Osteocyte (in vitro differentiated cells): ENCODE measurements around the gene GTF3C1. TPM values are rescaled to one million over a fixed set of nuclear protein-coding genes. Genes with fewer than 3 reads are reported as not detected.

ENCODE experiments used
- DNase-seq: peaks from one replicate; pipeline ENCODE4 v3.0.0; 2021; ENCODE audit warnings: mixed read lengths; ENCODE audit not compliant: unreplicated experiment; ENCODE audit errors: extremely low spot score
- H3K27ac Mint-ChIP-seq: one replicate; pipeline ENCODE4 v1.8.0; 2021; ENCODE audit warnings: mild to moderate bottlenecking, mixed read lengths; ENCODE audit not compliant: unreplicated experiment
- H3K27me3 Mint-ChIP-seq: one replicate; pipeline ENCODE4 v1.8.0; 2021; ENCODE audit warnings: mixed read lengths; ENCODE audit not compliant: unreplicated experiment
- H3K36me3 Mint-ChIP-seq: one replicate; pipeline ENCODE4 v1.8.0; 2021; ENCODE audit warnings: mixed read lengths; ENCODE audit not compliant: unreplicated experiment
- H3K4me1 Mint-ChIP-seq: one replicate; pipeline ENCODE4 v1.8.0; 2021; ENCODE audit warnings: mixed read lengths; ENCODE audit not compliant: unreplicated experiment
- H3K4me3 Mint-ChIP-seq: one replicate; pipeline ENCODE4 v1.8.0; 2021; ENCODE audit warnings: mild to moderate bottlenecking, moderate library complexity, mixed read lengths; ENCODE audit not compliant: unreplicated experiment
- H3K9me3 Mint-ChIP-seq: one replicate; pipeline ENCODE4 v1.8.0; 2021; ENCODE audit warnings: mixed read lengths; ENCODE audit not compliant: unreplicated experiment
- total RNA-seq: library from RNA; stranded (reverse); gene quantifications from 2 replicates; pipeline ENCODE4 v1.2.1, GENCODE V29; 2021
- TF ChIP-seq, protein P1 (sequence below): fragments of 200-600 bp; sonication (generic); IDR thresholded peaks from 2 replicates; pipeline ENCODE4 v1.5.0; 2021; ENCODE audit warnings: antibody characterized with exemption, mild to moderate bottlenecking, moderate library complexity

Gene GTF3C1
- total RNA-seq, 1 donor from 2014 or later = 92.3 TPM

DNA sequence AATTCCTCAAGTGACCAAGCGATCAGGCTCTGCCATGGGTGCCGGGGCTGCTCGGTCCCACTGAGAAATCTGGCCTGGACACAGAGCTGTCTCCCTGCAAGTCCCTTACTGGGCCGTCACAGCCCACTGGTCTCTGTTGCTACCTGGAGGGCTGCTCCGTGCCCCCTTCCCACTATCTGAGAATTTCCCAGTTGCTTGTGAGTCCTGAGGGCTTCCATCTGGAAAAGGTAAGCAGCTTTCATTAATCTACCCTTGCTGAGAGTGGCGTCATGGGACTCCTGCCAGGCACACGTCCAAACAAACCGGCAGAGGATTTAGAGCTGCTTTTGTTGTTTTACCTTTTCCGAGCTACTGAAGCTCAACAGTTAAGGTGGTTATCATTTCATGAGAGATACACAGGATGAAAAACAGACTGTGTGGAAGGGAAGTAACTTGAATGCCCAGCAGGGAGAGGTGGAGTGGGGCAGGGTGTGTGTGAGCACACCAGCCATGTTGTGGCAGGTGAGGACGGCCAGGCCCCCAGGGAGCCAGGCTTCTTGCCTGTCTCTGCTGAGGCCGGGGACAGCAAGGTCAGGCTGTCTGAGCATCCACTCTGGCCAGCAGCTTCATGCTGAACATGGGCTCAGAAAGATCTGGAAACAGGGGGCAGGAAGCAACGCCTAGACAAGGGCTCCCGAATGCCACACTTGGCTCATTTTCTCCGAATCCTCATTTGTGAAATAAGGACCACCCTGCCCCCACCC lies 50.6 kb downstream of the GTF3C1 start:
- Mint-ChIP-seq H3K4me1 (peaks cover 8% of the 10 kb centered on the region), H3K27me3 (no peaks in the 10 kb centered on the region), H3K36me3 (peaks cover 69% of the 10 kb centered on the region), H3K9me3 (no peaks in the 10 kb centered on the region), H3K4me3 (no peak overlapping the region), H3K27ac (no peak overlapping the region)
- TF ChIP-seq, protein P1, sequence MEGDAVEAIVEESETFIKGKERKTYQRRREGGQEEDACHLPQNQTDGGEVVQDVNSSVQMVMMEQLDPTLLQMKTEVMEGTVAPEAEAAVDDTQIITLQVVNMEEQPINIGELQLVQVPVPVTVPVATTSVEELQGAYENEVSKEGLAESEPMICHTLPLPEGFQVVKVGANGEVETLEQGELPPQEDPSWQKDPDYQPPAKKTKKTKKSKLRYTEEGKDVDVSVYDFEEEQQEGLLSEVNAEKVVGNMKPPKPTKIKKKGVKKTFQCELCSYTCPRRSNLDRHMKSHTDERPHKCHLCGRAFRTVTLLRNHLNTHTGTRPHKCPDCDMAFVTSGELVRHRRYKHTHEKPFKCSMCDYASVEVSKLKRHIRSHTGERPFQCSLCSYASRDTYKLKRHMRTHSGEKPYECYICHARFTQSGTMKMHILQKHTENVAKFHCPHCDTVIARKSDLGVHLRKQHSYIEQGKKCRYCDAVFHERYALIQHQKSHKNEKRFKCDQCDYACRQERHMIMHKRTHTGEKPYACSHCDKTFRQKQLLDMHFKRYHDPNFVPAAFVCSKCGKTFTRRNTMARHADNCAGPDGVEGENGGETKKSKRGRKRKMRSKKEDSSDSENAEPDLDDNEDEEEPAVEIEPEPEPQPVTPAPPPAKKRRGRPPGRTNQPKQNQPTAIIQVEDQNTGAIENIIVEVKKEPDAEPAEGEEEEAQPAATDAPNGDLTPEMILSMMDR = no peak
- no peak for DNase-seq

DNA sequence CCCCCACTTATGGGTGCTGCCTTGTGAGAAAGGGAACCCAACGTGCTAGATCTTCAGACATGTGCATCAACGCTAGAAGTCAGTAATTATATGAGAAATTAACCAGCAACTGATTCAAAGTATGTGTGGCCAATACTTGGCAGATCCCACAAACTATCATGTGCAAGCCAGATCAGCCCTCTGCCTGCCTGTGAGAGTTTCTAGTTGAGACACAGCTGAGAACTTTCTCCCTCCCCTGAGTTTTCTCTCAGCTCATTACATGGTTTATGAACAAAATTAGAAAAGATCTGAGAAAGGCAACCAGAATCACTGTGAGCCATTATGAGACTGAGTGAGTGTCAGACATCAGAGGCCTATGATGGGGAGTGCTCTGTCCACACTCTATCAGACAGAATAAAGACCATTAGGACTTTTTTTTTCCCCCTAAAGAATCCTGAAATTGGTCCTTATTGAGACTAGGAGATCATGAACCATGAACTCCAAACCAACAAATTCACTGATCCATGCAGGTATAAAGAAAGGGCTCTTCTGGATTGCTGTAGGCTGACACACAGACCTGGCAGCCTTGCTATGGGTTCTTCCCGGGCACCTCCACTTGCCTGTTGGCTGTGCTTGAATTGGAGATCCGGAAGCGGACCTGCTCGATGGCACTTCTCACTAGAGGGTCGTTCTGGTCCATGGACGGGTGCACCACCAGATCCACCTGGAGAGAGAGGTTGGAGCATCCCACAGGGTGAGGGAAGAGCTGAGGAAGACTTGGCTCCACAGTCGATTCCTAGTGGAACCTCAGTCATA lies 51.5 kb downstream of the GTF3C1 start:
- Mint-ChIP-seq H3K4me3 (no peak overlapping the region), H3K36me3 (peaks cover 64% of the 10 kb centered on the region), H3K27me3 (no peaks in the 10 kb centered on the region), H3K4me1 (peaks cover under 1% of the 10 kb centered on the region), H3K27ac (no peak overlapping the region), H3K9me3 (no peaks in the 10 kb centered on the region)
- TF ChIP-seq, protein P1 = no peak
- no peak for DNase-seq

DNA sequence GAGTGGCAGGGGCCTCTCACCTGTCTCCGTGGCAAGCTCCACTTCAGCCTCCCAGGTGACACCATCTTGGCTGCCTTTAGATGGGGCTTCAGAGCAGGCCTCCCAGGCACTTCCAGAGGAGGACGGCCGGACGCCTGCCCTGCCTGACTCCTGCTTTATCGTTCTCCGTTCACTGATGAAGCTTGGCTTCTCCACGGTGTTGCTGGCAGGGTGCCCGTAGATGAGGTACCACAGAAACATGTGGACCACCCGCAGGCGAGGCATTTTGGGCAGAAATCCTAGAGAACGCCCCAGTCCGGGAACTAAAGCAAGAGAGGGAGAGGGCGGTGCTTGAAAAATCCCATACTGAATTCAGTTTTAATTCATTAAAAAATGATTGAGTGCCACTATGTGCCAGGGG lies 54.5 kb downstream of the GTF3C1 start:
- no peak overlapping the region for H3K4me3 Mint-ChIP-seq
- no peaks in the 10 kb centered on the region for H3K4me1 Mint-ChIP-seq
- H3K27ac Mint-ChIP-seq = no peak overlapping the region
- no peaks in the 10 kb centered on the region for H3K27me3 Mint-ChIP-seq
- H3K9me3 Mint-ChIP-seq = no peaks in the 10 kb centered on the region
- peaks cover 64% of the 10 kb centered on the region for H3K36me3 Mint-ChIP-seq
- TF ChIP-seq, protein P1 = no peak
- no peak for DNase-seq

DNA sequence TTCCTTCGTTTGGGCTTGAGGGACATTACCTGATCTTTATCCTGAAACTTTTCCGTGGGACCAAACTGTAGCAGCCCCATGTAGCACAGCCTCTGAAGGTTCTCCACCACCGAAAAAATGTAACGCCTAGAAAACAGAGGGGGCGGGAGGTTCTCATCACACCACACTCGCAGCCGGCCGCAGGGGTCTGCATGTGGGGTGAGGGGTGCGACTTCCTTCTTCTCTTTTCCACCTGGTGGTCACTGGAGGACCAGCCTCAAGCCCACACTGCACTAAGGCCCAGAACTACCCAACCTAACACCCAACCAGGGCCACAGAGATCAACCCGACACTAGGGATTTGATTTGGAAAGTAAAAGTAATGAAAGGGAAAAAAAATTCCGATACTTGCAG lies 57.1 kb downstream of the GTF3C1 start:
- H3K4me1 Mint-ChIP-seq = no peaks in the 10 kb centered on the region
- TF ChIP-seq, protein P1 = no peak
- H3K27me3 Mint-ChIP-seq = no peaks in the 10 kb centered on the region
- no peak for DNase-seq
- no peaks in the 10 kb centered on the region for H3K9me3 Mint-ChIP-seq
- no peak overlapping the region for H3K4me3 Mint-ChIP-seq
- no peak overlapping the region for H3K27ac Mint-ChIP-seq
- peaks cover 66% of the 10 kb centered on the region for H3K36me3 Mint-ChIP-seq

DNA sequence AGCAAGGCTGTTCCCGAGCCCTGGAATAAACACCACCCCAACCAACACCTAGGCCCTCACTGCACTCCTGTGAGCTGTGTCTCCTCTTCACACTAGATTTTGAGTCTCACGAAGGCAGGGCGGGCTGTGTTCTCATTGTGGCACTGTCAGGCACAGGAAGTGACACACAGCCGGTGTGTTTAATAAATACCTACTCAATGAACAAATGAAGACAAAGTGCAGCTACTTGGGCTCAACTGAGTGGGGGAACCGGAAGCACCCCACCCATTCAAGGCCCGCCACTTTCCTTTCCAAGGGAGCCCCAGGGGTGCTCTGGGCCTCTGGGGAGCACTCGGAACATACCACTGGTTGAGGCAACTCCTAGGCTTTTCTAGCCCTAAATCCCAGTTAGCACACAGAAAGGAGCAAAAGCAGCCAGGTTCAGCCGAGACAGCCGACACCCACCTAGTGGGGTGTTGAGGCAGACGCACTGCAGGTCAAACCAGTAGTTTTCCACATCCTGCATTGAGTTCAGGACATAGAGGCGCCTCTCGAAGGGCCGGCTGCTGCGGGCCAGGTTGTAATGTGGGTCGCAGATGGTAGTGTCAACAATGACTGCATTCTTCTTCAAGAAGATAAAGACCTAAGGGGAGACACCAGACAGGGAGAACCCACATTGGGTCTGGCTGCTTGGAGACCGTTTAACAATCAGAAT lies 57.7 kb downstream of the GTF3C1 start:
- Mint-ChIP-seq H3K4me1 (no peaks in the 10 kb centered on the region), H3K4me3 (no peak overlapping the region), H3K27ac (no peak overlapping the region), H3K36me3 (peaks cover 63% of the 10 kb centered on the region), H3K9me3 (no peaks in the 10 kb centered on the region), H3K27me3 (no peaks in the 10 kb centered on the region)
- no peak for DNase-seq
- TF ChIP-seq, protein P1 = no peak
